HepG2 (cell line): ENCODE data around the gene NPPC. TPM values are rescaled to one million over a fixed set of nuclear protein-coding genes. Genes with fewer than 3 reads are reported as not detected.

Experiments used
- ATAC-seq: fragments of 200-7000 bp; cut with Tn5 transposase; 3 replicates; pipeline ENCODE4 v1.9.1; 2020; ENCODE audit warnings: mild to moderate bottlenecking, moderate library complexity
- BruUV-seq: library from RNA; stranded (reverse); fragments of 400-500 nt; replicated peaks from 2 replicates; lab custom pipeline; 2021; lab: Mats Ljungman, UMichigan
- CTCF ChIA-PET: fragments of 300-600 bp; formaldehyde crosslinking; extraction: SDS; loops from one replicate; lab custom pipeline; 2021; ENCODE audit warnings: low total read pairs, inconsistent platforms, low intra/inter-chr PET ratio; lab: Yijun Ruan, JAX
- POLR2A ChIA-PET: fragments of 350-600 bp; sonication (Branson Sonifier 250); formaldehyde crosslinking; loops from one replicate; lab custom pipeline; 2020; ENCODE audit warnings: antibody characterized with exemption, inconsistent platforms; lab: Yijun Ruan, JAX
- DNase-seq: peaks from one replicate; pipeline ENCODE4 v3.0.0-alpha.2; 2015; ENCODE audit warnings: low spot score
- FAIRE-seq: peaks from 3 replicates; lab custom pipeline; 2011; peaks lifted over from hg19 to GRCh38; lab: Jason Lieb, UNC
- H2AFZ ChIP-seq: one replicate; pipeline ENCODE4 v1.6.1; 2011; ENCODE audit warnings: low read length, inconsistent platforms
- H3K27ac ChIP-seq: fragments of 300-600 bp; 3 replicates; pipeline ENCODE4 v1.8.0; 2011; ENCODE audit warnings: mixed run types, mild to moderate bottlenecking, mixed read lengths, low read length, inconsistent platforms; ENCODE audit not compliant: insufficient read depth; ENCODE audit errors: extremely low read length
- H3K27me3 ChIP-seq, 2 experiments: fragments of 200-600 bp in 1 of 2; 2 replicates in 1 of 2; 3 replicates in 1 of 2; pipeline versions ENCODE4 v1.6.0 to v1.8.0; 2011; ENCODE audit warnings: low read length in 2 of 2, mild to moderate bottlenecking in 2 of 2, moderate library complexity in 2 of 2, inconsistent platforms in 1 of 2; ENCODE audit not compliant: insufficient read depth in 2 of 2, control insufficient read depth in 1 of 2
- H3K36me3 ChIP-seq, 2 experiments: fragments of 200-600 bp in 1 of 2; replicated peaks in 1 of 2; 2 replicates in 1 of 2; 3 replicates in 1 of 2; pipeline versions ENCODE4 v1.5.1 to v1.8.0; 2011; ENCODE audit warnings: low read length in 2 of 2, inconsistent platforms in 1 of 2; ENCODE audit not compliant: insufficient read depth in 2 of 2, control insufficient read depth in 1 of 2
- H3K4me1 ChIP-seq: 2 replicates; pipeline ENCODE4 v1.5.1; 2012; ENCODE audit warnings: low read length, inconsistent platforms; ENCODE audit not compliant: insufficient read depth
- H3K4me2 ChIP-seq: 2 replicates; pipeline ENCODE4 v1.6.0; 2011; ENCODE audit warnings: low read depth, low read length, inconsistent platforms
- H3K4me3 ChIP-seq, 3 experiments: fragments of 200-600 bp in 1 of 3; sonication (generic), shearing (Covaris generic) in 1 of 3; replicated peaks in 1 of 3; 2 replicates each; pipeline ENCODE4 v1.5.1; 2011 to 2016; ENCODE audit warnings: low read length in 3 of 3, inconsistent platforms in 2 of 3, low read depth in 2 of 3, mild to moderate bottlenecking in 2 of 3, control low read depth in 1 of 3, mixed read lengths in 1 of 3; ENCODE audit not compliant: insufficient read depth in 1 of 3
- H3K79me2 ChIP-seq: one replicate; pipeline ENCODE4 v1.6.1; 2011; ENCODE audit warnings: low read length, inconsistent platforms; ENCODE audit not compliant: insufficient read depth
- H3K9ac ChIP-seq: 2 replicates; pipeline ENCODE4 v1.6.0; 2011; ENCODE audit warnings: mild to moderate bottlenecking, low read depth, low read length, inconsistent platforms; ENCODE audit not compliant: insufficient read depth
- H3K9me3 ChIP-seq: 2 replicates; pipeline ENCODE4 v1.5.1; 2012; ENCODE audit warnings: mild to moderate bottlenecking, low read length
- H4K20me1 ChIP-seq: 2 replicates; pipeline ENCODE4 v1.6.0; 2011; ENCODE audit warnings: inconsistent platforms, mild to moderate bottlenecking, low read length, moderate library complexity; ENCODE audit not compliant: insufficient read depth
- CBX1 ChIP-seq: IDR thresholded peaks from one replicate; pipeline ENCODE4 v1.6.1; 2016; ENCODE audit warnings: antibody characterized with exemption, low read depth
- HDAC1 ChIP-seq: sonication (generic); formaldehyde crosslinking; IDR thresholded peaks from 2 replicates; pipeline ENCODE4 v1.5.1; 2020; ENCODE audit warnings: mild to moderate bottlenecking, missing genetic modification reagents
- KMT2A ChIP-seq: sonication (generic); formaldehyde crosslinking; IDR thresholded peaks from 2 replicates; pipeline ENCODE4 v1.4.0; 2020; ENCODE audit warnings: missing genetic modification reagents
- MBD4 ChIP-seq: IDR thresholded peaks from 2 replicates; pipeline ENCODE4 v1.6.1; 2012; ENCODE audit warnings: low read length, inconsistent platforms, borderline replicate concordance
- MLXIP ChIP-seq: sonication (generic); formaldehyde crosslinking; IDR thresholded peaks from 2 replicates; pipeline ENCODE4 v1.9.0; 2021; ENCODE audit warnings: missing genetic modification reagents, borderline replicate concordance
- NFATC3 ChIP-seq: sonication (generic); formaldehyde crosslinking; IDR thresholded peaks from 2 replicates; pipeline ENCODE4 v1.5.1; 2020; ENCODE audit warnings: mild to moderate bottlenecking, missing genetic modification reagents
- PRMT3 ChIP-seq: sonication (generic); formaldehyde crosslinking; IDR thresholded peaks from 2 replicates; pipeline ENCODE4 v1.8.1; 2022; ENCODE audit warnings: low read depth, mild to moderate bottlenecking, moderate library complexity, missing genetic modification reagents, borderline replicate concordance
- TCF7 ChIP-seq: sonication (generic); IDR thresholded peaks from 2 replicates; pipeline ENCODE4 v1.6.1; 2016; ENCODE audit warnings: antibody characterized with exemption, low read depth
- ZNF724P ChIP-seq: sonication (generic); formaldehyde crosslinking; IDR thresholded peaks from 2 replicates; pipeline ENCODE4 v1.8.0; 2022; ENCODE audit warnings: missing genetic modification reagents, borderline replicate concordance
- ZNF768 ChIP-seq: sonication (generic); formaldehyde crosslinking; IDR thresholded peaks from 2 replicates; pipeline ENCODE4 v1.4.0; 2020; ENCODE audit warnings: missing genetic modification reagents
- WGBS: methylation state at CpG from one replicate; pipeline ENCODE4 v1.1.6; 2017; ENCODE audit warnings: low lambda C conversion rate; 5-methylcytosine and 5-hydroxymethylcytosine counted together
- in situ Hi-C: cut with HindIII; loops from 2 replicates; pipeline ENCODE4 v1.10.0; 2017; ENCODE audit warnings: low pct_unique_long_range_greater_than_20kb; ENCODE audit not compliant: extremely low pct_ligation_motif_present
- intact Hi-C: fragments of 100-400 bp; cut with micrococcal nuclease; formaldehyde crosslinking; loops from one replicate; pipeline ENCODE4 v1.10.0; 2022; ENCODE audit not compliant: unreplicated experiment
- polyA plus RNA-seq, 8 experiments: library from polyadenylated mRNA; depleted of rRNA in 3 of 8; stranded (reverse) in 7 of 8; unstranded in 1 of 8; fragments of >200 nt; fragmentation: Illumina TruSeq in 4 of 8; extraction: Trizol in 4 of 8; gene quantifications; 2 replicates each; pipeline versions ENCODE4 v1.2.1 to v1.2.3, GENCODE V29; 2011 to 2016; ENCODE audit warnings: low read depth in 4 of 8, missing spikeins in 1 of 8, mixed read lengths in 1 of 8; ENCODE audit not compliant: insufficient read depth in 1 of 8
- total RNA-seq, 5 experiments: library from RNA; depleted of rRNA; stranded (reverse); fragments of >200 nt; fragmentation: Illumina TruSeq; extraction: Trizol; gene quantifications; 2 replicates each; pipeline ENCODE4 v1.2.3, GENCODE V29; 2016; ENCODE audit warnings: low read depth in 1 of 5

Gene NPPC
- total and polyA plus RNA-seq, 2 of the 13 experiments (the other 11 are each of a cell fraction or from before 2014, with no cell fraction given): 0.11 TPM; not detected in 1

- 5% methylated on average over 11 of the region's 11 CpGs for WGBS
- no TSS peak for BruUV-seq
- H3K36me3 ChIP-seq: no peaks in the 10 kb centered on the region
- POLR2A ChIA-PET: no interaction called here
- no peaks in the 10 kb centered on the region for H3K79me2 ChIP-seq
- intact Hi-C loops: loop anchor here (5.0 kb wide), 1 partner anchor 33 kb away; the partner anchor contains the start of gene DIS3L2
- H3K4me1 ChIP-seq: peaks cover 43% of the 10 kb centered on the region
- TF ChIP-seq ZNF768 (CRISPR knock-in tag): no peak
- no peak for TF ChIP-seq MBD4
- no peak for TF ChIP-seq PRMT3
- no peak for TF ChIP-seq HDAC1 (CRISPR knock-in tag)
- no peak for TF ChIP-seq MLXIP (CRISPR knock-in tag)
- no peak for TF ChIP-seq ZNF724P (CRISPR knock-in tag)
- TF ChIP-seq KMT2A (CRISPR knock-in tag): no peak
- TF ChIP-seq NFATC3: no peak
- TF ChIP-seq TCF7: no peak
- no peak for TF ChIP-seq CBX1
- ATAC-seq: no peak
- H3K27me3 ChIP-seq: peaks cover 20 to 96% of the 10 kb centered on the region in 2 experiments; a peak in 4 of 5 replicates
- no peaks in the 10 kb centered on the region; the same call in 1 of the 2 replicates for H4K20me1 ChIP-seq
- no peak overlapping the region for H3K4me3 ChIP-seq
- H3K9ac ChIP-seq: no peak overlapping the region
- H3K27ac ChIP-seq: no peak overlapping the region
- in situ Hi-C loops: loop anchor here (10.0 kb wide), 1 partner anchor 216 kb away; no protein-coding TSS in a partner anchor
- H3K4me2 ChIP-seq: no peak overlapping the region
- H2AFZ ChIP-seq: no peak overlapping the region
- no peaks in the 10 kb centered on the region for H3K9me3 ChIP-seq
- DNase-seq: no peak
- FAIRE-seq: no peak
- CTCF ChIA-PET: no interaction called here
These were observed 2.9 kb upstream of the NPPC start for GRCh38 chr2:231928901-231929725.
